Stimulated activated CD4-positive, alpha-beta T cell treated with anti-CD3 and anti-CD28 coated beads, Interleukin-15, amount 100 ng/mL, for 24 hours (primary cell): Measurements from ENCODE around the gene EXOC6.
"Not testable (repeated sequence)": the region's sequence is repeated elsewhere in the genome, so short reads cannot be mapped to it uniquely, and the experiment has no call there.

Experiments
- DNase-seq: peaks from one replicate; pipeline ENCODE4 v3.0.0-alpha.2; 2020

The EXOC6 gene

GRCh38 chr10:93085272-93085859, 237.0 kb downstream of the EXOC6 start:
- DNase-seq: no peak

GRCh38 chr10:93086289-93086688, 238.0 kb downstream of the EXOC6 start:
- DNase-seq: no peak

DNA sequence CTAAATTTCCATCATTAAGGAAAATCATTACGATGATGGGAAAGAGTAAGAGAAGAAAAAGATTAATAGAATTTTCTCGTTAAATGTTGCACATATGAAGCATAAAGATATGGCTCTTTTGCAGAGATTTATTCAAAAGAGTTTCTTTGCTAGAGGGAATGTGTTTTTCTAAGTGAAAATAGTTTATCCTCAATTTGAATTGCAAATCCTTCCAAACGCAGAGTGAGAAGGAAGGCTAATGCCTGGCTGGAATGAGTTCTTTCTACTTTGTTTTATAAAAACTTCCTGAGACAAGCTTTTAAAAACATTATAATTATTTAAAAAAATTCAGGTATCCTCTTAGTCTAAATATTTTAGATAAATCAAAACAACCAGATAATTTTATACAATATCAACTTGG, 239.5 kb downstream of the EXOC6 start:
- no peak for DNase-seq

- DNase-seq: no peak
These were observed 240.1 kb downstream of the EXOC6 start for GRCh38 chr10:93088466-93088865.

GRCh38 chr10:93090619-93091018, 242.3 kb downstream of the EXOC6 start:
- no peak for DNase-seq

DNA sequence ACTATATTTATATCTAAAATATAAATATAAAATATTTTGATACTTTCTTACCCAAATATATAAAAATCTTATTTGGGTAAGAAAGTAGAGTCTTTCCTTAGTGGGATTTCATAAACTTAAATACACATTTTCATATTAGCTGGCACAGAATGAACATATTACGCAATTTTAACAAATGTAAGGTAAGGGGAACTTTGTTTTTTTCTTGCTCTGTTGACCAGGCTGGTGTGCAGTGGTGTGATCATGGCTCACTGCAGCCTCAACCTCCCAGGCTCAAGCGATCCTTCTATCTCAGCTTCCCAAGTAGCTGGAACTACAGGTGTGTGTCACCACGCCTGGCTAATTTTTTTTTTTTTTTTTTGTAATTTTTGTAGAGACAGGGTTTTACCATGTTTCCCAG, 243.6 kb downstream of the EXOC6 start:
- no peak for DNase-seq

DNA sequence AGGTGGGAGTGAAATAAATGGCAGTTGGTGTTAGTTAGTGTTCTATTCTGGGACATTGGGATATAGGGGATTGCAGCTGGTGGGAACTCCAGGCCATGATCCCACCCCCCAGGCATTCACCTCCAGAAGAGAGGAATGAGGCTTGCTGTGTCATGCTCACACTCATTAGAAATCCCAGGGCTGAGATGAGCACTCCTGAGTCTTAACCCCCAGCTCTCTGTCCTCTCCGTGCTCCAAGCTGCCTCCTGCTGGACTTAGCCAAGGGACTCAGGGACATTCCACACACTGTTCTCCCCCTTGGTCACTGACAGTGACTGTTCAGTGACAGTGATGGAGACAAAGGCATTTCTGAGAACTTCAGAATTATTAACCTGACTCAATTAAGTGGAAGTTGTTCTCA, 246.9 kb downstream of the EXOC6 start:
- no peak for DNase-seq

DNA sequence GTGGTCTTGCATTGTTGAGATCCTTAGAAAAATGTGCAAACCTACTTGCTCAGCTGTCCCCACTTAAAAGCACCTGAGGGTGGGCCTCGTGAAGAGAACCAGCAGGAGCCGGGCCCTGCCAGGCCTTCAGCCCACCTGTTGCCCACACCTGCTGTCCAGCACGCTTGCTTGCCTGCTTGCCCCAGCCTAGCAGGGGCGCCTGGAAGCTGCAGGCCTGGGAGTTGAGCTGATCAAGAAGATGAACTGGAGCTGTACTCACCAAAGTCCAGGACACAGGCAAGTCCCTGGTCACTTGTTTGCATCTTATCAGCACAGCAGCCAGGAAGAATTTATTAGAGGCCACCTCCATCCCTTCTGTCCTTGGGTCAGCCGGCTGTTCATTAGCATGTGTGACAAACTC, 248.6 kb downstream of the EXOC6 start:
- no peak for DNase-seq

DNA sequence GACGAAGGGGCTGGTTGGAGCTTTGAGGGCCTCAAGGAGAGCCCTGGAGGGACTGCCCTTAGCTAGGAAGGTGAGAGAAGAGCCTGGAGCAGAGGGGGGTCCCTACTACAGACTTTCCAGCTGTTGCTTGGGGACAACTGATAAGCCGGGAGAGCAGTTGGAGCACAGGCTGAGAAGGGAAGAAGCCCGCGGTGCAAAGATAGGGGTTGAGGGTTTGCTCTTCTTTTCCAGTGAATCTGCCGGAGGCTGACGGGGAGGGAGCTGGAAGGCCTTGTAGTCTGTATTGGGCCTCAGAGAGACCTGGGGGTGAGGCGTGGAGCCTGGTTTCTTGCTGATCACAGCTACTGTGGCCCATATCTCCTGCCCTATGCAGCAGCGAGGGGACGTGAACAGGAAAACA, 249.1 kb downstream of the EXOC6 start:
- DNase-seq: no peak

- DNase-seq: no peak
These were observed 250.5 kb downstream of the EXOC6 start for GRCh38 chr10:93098816-93099215.

DNA sequence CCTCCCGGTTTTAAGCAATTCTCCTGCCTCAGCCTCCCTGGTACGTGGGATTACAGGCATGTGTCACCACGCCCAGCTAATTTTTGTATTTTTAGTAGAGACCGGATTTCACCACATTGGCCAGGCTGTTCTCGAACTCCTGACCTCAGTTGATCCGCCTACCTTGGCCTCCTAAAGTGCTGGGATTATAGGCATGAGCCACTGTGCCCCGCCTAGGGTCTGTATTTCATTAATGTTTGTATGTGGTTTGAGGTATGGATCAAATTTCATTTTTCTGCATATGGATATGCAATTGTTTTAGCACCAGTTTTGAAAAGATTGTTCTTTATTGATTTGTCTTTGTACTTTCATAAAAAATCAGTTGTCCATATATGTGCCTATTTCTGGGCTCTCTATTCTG, 251.3 kb downstream of the EXOC6 start:
- no peak for DNase-seq

- not testable (repeated sequence) for DNase-seq
These were observed 252.8 kb downstream of the EXOC6 start for GRCh38 chr10:93101148-93101547.

GRCh38 chr10:93103953-93104352, 255.6 kb downstream of the EXOC6 start:
- no peak for DNase-seq

- no peak for DNase-seq
These were observed 258.3 kb downstream of the EXOC6 start for GRCh38 chr10:93106631-93107072.
